ENCODE data around the gene GID8. TPM values are rescaled to one million over a fixed set of nuclear protein-coding genes. Genes with fewer than 3 reads are reported as not detected.

The GID8 gene
- total and polyA plus RNA-seq, 2 of the 13 experiments (the other 11 are each of a cell fraction or from before 2014, with no cell fraction given), result 39.6 to 59.8 TPM

- peak; percentile 87 for TF ChIP-seq ZHX1 (CRISPR knock-in tag; IDR thresholded peaks at IDR 0.05; ENCODE audit: low read depth)
- peak; percentile 92 for TF ChIP-seq DZIP1 (CRISPR knock-in tag; IDR thresholded peaks at IDR 0.05)
- TF ChIP-seq ZNF317 (CRISPR knock-in tag; IDR thresholded peaks at IDR 0.05), result peak; percentile 52; the same call in 1 of the 2 replicates
- peak; percentile 55; the same call in 1 of the 2 replicates for TF ChIP-seq ZNF646 (CRISPR knock-in tag; IDR thresholded peaks at IDR 0.05)
- no peak for TF ChIP-seq ZNF775 (CRISPR knock-in tag; IDR thresholded peaks at IDR 0.05; ENCODE audit: borderline replicate concordance)
- peak; percentile 34; the same call in 1 of the 2 replicates for TF ChIP-seq RFX3 (CRISPR knock-in tag; IDR thresholded peaks at IDR 0.05)
- TF ChIP-seq KDM5A (IDR thresholded peaks at IDR 0.05; ENCODE audit: borderline replicate concordance, low read length), result no peak
- TF ChIP-seq HES4 (CRISPR knock-in tag; IDR thresholded peaks at IDR 0.05; ENCODE audit: borderline replicate concordance), result peak; percentile 15; the same call in 1 of the 2 replicates
- TF ChIP-seq ZBTB43 (CRISPR knock-in tag; conservative IDR thresholded peaks at IDR 0.05), result peak; percentile 99
- peak; percentile 84 for TF ChIP-seq ZNF556 (CRISPR knock-in tag; IDR thresholded peaks at IDR 0.05; ENCODE audit: borderline replicate concordance)
- peak; percentile 99; the same call in 1 of the 2 replicates for TF ChIP-seq ZNF878 (CRISPR knock-in tag; IDR thresholded peaks at IDR 0.05)
- TF ChIP-seq TAF15 (IDR thresholded peaks at IDR 0.05; ENCODE audit: low read depth, low read length, poor library complexity, severe bottlenecking), result peak; percentile 40
- no peak; the same call in 1 of the 2 replicates for TF ChIP-seq ZMAT5 (CRISPR knock-in tag; IDR thresholded peaks at IDR 0.05; ENCODE audit: borderline replicate concordance, low read depth)
These were observed 17.8 kb downstream of the GID8 start (continued) for GRCh38 chr20:62955519-62956386.
